Dendritic cell treated with granulocyte-macrophage colony-stimulating factor and Interleukin-4, amounts not matched to agents 40 ng/mL and 50 ng/mL, for 4 days (primary cell): ENCODE results near the gene LMO2.
"Not testable (repeated sequence)": the region's sequence is repeated elsewhere in the genome, so short reads cannot be mapped to it uniquely, and the experiment has no call there.

Source experiments
- H3K27ac Mint-ChIP-seq: one replicate; pipeline ENCODE4 v1.8.0; 2022; ENCODE audit warnings: mild to moderate bottlenecking, mixed read lengths
- H3K27me3 Mint-ChIP-seq: one replicate; pipeline ENCODE4 v1.8.0; 2022; ENCODE audit warnings: mild to moderate bottlenecking, mixed read lengths
- H3K36me3 Mint-ChIP-seq: one replicate; pipeline ENCODE4 v1.8.0; 2022; ENCODE audit warnings: low read depth, mixed read lengths
- H3K4me1 Mint-ChIP-seq: one replicate; pipeline ENCODE4 v1.8.0; 2022; ENCODE audit warnings: low read depth, mixed read lengths
- H3K4me3 Mint-ChIP-seq: one replicate; pipeline ENCODE4 v1.8.0; 2022; ENCODE audit warnings: mild to moderate bottlenecking, moderate library complexity, mixed read lengths
- H3K9me3 Mint-ChIP-seq: one replicate; pipeline ENCODE4 v1.8.0; 2022; ENCODE audit warnings: mixed read lengths
- intact Hi-C: fragments of 100-400 bp; cut with micrococcal nuclease; formaldehyde crosslinking; loops from one replicate; pipeline ENCODE4 v1.15.0; 2022

LMO2 gene

GRCh38 chr11:33828604-33829429, 63.1 kb downstream of the LMO2 start:
- Mint-ChIP-seq H3K27me3 (peaks cover 54% of the 10 kb centered on the region), H3K27ac (no peak overlapping the region), H3K36me3 (no peaks in the 10 kb centered on the region), H3K4me3 (peak overlapping the region; percentile 64), H3K9me3 (no peaks in the 10 kb centered on the region), H3K4me1 (peaks cover 13% of the 10 kb centered on the region)
- intact Hi-C loops = loop anchor here (1.0 kb wide), 1 partner anchor 21 kb away; no protein-coding TSS in a partner anchor

- H3K27ac Mint-ChIP-seq = no peak overlapping the region
- peaks cover 13% of the 10 kb centered on the region for H3K4me1 Mint-ChIP-seq
- H3K4me3 Mint-ChIP-seq = no peak overlapping the region
- no peaks in the 10 kb centered on the region for H3K9me3 Mint-ChIP-seq
- H3K36me3 Mint-ChIP-seq = no peaks in the 10 kb centered on the region
- intact Hi-C loops = no loop called here
- peaks cover 59% of the 10 kb centered on the region for H3K27me3 Mint-ChIP-seq
Observed at GRCh38 chr11:33827206-33827605, 64.7 kb downstream of the LMO2 start.

GRCh38 chr11:33825854-33826560, 65.9 kb downstream of the LMO2 start:
- H3K4me3 Mint-ChIP-seq = no peak overlapping the region
- peaks cover 56% of the 10 kb centered on the region for H3K27me3 Mint-ChIP-seq
- H3K36me3 Mint-ChIP-seq = no peaks in the 10 kb centered on the region
- intact Hi-C loops = no loop called here
- no peak overlapping the region for H3K27ac Mint-ChIP-seq
- H3K9me3 Mint-ChIP-seq = no peaks in the 10 kb centered on the region
- peaks cover 13% of the 10 kb centered on the region for H3K4me1 Mint-ChIP-seq

GRCh38 chr11:33822981-33823380, 68.9 kb downstream of the LMO2 start:
- H3K9me3 Mint-ChIP-seq, intact Hi-C loops: not testable (repeated sequence)

GRCh38 chr11:33819278-33820035, 72.4 kb downstream of the LMO2 start:
- peaks cover 27% of the 10 kb centered on the region for H3K27me3 Mint-ChIP-seq
- intact Hi-C loops = no loop called here
- no peak overlapping the region for H3K4me3 Mint-ChIP-seq
- H3K36me3 Mint-ChIP-seq = no peaks in the 10 kb centered on the region
- H3K27ac Mint-ChIP-seq = no peak overlapping the region
- no peaks in the 10 kb centered on the region for H3K9me3 Mint-ChIP-seq
- no peaks in the 10 kb centered on the region for H3K4me1 Mint-ChIP-seq

More at GRCh38 chr11:33822981-33823380, 68.9 kb downstream of the LMO2 start:
- not testable (repeated sequence) for H3K4me3 Mint-ChIP-seq, H3K4me1 Mint-ChIP-seq, H3K36me3 Mint-ChIP-seq, H3K27ac Mint-ChIP-seq
- peaks cover 34% of the 10 kb centered on the region for H3K27me3 Mint-ChIP-seq
